ENCODE measurements around the gene ZFR. TPM values are rescaled to one million over a fixed set of nuclear protein-coding genes. Genes with fewer than 3 reads are reported as not detected.

Gene ZFR
- total and polyA plus RNA-seq, 9 of the 15 experiments (the other 6 are each of a cell fraction or from before 2014, with no cell fraction given) = 35.5 to 108 (median 71.1) TPM

GRCh38 chr5:32444431-32445286 is at the start of gene ZFR (continued):
- TF ChIP-seq ZBTB9 (CRISPR knock-in tag; IDR thresholded peaks at IDR 0.05) = peak; percentile 77
- peak; percentile 41; the same call in 1 of the 2 replicates for TF ChIP-seq BRD4 (IDR thresholded peaks at IDR 0.05)
- TF ChIP-seq MIER1 (IDR thresholded peaks at IDR 0.05; ENCODE audit: low read depth) = peak; percentile 59; the same call in 1 of the 2 replicates
- no peak for TF ChIP-seq NFE2 (IDR thresholded peaks at IDR 0.05; ENCODE audit: low read depth)
- 0 out of 2 replicates have a peak, but pooled peaks have one; percentile 24 for TF ChIP-seq TARDBP (IDR thresholded peaks at IDR 0.05)
- TF ChIP-seq CCNT2 (IDR thresholded peaks at IDR 0.05; ENCODE audit: borderline replicate concordance, extremely low read depth, insufficient read length, low read depth, low read length) = peak; percentile 75
- TF ChIP-seq FUS (optimal IDR thresholded peaks at IDR 0.05; ENCODE audit: low read depth, low read length) = peak; percentile 8
- 0 out of 2 replicates have a peak, but pooled peaks have one; percentile 25 for TF ChIP-seq GABPA (tag; conservative IDR thresholded peaks at IDR 0.05; ENCODE audit: low read depth)
- TF ChIP-seq GATAD2A (IDR thresholded peaks at IDR 0.05) = 0 out of 2 replicates have a peak, but pooled peaks have one; percentile 53
- TF ChIP-seq, protein P1, sequence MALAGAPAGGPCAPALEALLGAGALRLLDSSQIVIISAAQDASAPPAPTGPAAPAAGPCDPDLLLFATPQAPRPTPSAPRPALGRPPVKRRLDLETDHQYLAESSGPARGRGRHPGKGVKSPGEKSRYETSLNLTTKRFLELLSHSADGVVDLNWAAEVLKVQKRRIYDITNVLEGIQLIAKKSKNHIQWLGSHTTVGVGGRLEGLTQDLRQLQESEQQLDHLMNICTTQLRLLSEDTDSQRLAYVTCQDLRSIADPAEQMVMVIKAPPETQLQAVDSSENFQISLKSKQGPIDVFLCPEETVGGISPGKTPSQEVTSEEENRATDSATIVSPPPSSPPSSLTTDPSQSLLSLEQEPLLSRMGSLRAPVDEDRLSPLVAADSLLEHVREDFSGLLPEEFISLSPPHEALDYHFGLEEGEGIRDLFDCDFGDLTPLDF (CRISPR knock-in tag; IDR thresholded peaks at IDR 0.05) = peak; percentile 76; the same call in 1 of the 2 replicates
- TF ChIP-seq JUND (IDR thresholded peaks at IDR 0.05; ENCODE audit: borderline replicate concordance, low read depth, low read length) = no peak
- TF ChIP-seq JUND (tag; IDR thresholded peaks at IDR 0.05; ENCODE audit: borderline replicate concordance, low read depth, low read length) = peak; percentile 48; the same call in 1 of the 3 replicates
- TF ChIP-seq ZBTB34 (CRISPR knock-in tag; IDR thresholded peaks at IDR 0.05) = no peak
- peak; percentile 83 for TF ChIP-seq KDM5B (IDR thresholded peaks at IDR 0.05; ENCODE audit: insufficient replicate concordance, low read depth, low read length)
- TF ChIP-seq DMBX1 (CRISPR knock-in tag; IDR thresholded peaks at IDR 0.05; ENCODE audit: borderline replicate concordance) = peak; percentile 73; the same call in 1 of the 2 replicates
- TF ChIP-seq E2F3 (CRISPR knock-in tag; IDR thresholded peaks at IDR 0.05) = peak; percentile 75; the same call in 1 of the 2 replicates
- peak; percentile 75; the same call in 1 of the 2 replicates for TF ChIP-seq ZNF431 (CRISPR knock-in tag; IDR thresholded peaks at IDR 0.05)
- peak; percentile 73; the same call in 1 of the 2 replicates for TF ChIP-seq ATF7 (IDR thresholded peaks at IDR 0.05)
- TF ChIP-seq GABPB1 (CRISPR knock-in tag; IDR thresholded peaks at IDR 0.05) = peak; percentile 75
- TF ChIP-seq, protein P2, sequence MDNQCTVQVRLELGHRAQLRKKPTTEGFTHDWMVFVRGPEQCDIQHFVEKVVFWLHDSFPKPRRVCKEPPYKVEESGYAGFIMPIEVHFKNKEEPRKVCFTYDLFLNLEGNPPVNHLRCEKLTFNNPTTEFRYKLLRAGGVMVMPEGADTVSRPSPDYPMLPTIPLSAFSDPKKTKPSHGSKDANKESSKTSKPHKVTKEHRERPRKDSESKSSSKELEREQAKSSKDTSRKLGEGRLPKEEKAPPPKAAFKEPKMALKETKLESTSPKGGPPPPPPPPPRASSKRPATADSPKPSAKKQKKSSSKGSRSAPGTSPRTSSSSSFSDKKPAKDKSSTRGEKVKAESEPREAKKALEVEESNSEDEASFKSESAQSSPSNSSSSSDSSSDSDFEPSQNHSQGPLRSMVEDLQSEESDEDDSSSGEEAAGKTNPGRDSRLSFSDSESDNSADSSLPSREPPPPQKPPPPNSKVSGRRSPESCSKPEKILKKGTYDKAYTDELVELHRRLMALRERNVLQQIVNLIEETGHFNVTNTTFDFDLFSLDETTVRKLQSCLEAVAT (IDR thresholded peaks at IDR 0.05) = peak in 1 of 2 experiments; percentile 63; a peak in 1 of 4 replicates
- 0 out of 2 replicates have a peak, but pooled peaks have one; percentile 9 for TF ChIP-seq MTA1 (IDR thresholded peaks at IDR 0.05; ENCODE audit: borderline replicate concordance)
- TF ChIP-seq ZNF143 (CRISPR knock-in tag; IDR thresholded peaks at IDR 0.05) = peak; percentile 93
